ENCODE results near the gene RXRG. TPM values are rescaled to one million over a fixed set of nuclear protein-coding genes. Genes with fewer than 3 reads are reported as not detected.

The RXRG gene
- total and polyA plus RNA-seq, 12 donors, result 0.17 to 2.4 (median 1.0) TPM; not detected in 2

GRCh38 chr1:165389609-165390008 lies 55.3 kb downstream of the RXRG start:
- TF ChIP-seq POLR2A (IDR thresholded peaks at IDR 0.05) (no peak), CTCF (IDR thresholded peaks at IDR 0.05) (no peak)

DNA sequence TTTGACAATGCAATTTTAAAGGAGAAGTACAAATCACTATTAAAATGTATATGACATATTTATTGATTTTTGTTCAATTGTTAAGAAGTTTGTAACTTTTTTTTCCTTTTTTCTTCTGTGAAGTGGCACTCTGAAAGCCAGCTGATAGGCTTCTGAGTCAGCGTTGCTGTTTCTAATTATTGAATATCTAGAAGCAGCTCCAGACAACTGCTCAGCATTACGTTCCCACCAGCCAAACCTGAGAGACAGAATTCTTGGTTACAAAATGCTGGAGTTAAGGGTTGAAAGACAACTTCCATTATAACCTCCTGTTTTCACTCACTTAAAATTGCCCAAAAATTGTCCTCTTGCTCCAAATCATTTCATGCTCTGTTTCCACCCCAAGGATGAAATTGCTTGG lies 57.0 kb downstream of the RXRG start:
- H3K27me3 ChIP-seq, result peaks cover 9% of the 10 kb centered on the region
- DNase-seq, result no peak
- no peak overlapping the region for H3K4me3 ChIP-seq
- H3K36me3 ChIP-seq (replicated peaks in 1 of 2), result no peaks in the 10 kb centered on the region
- intact Hi-C loops (cut with DNase I), result no loop called here
- no peak overlapping the region for H3K27ac ChIP-seq
- TF ChIP-seq POLR2A (IDR thresholded peaks at IDR 0.05) (no peak), CTCF (IDR thresholded peaks at IDR 0.05) (no peak)
- peaks cover 0 to under 1% of the 10 kb centered on the region in 2 donors for H3K4me1 ChIP-seq (replicated peaks in 1 of 2)
- H3K9me3 ChIP-seq (replicated peaks in 1 of 3), result no peaks in the 10 kb centered on the region
- 61 to 69% (median 66%) methylated on average over 2 of the region's 2 CpGs for WGBS, 4 donors

More at GRCh38 chr1:165389609-165390008, 55.3 kb downstream of the RXRG start:
- 65 to 78% (median 74%) methylated on average over 2 of the region's 2 CpGs for WGBS, 4 donors
- Histone ChIP-seq H3K27ac (no peak overlapping the region), H3K36me3 (replicated peaks in 1 of 2) (no peaks in the 10 kb centered on the region), H3K27me3 (peaks cover 9% of the 10 kb centered on the region), H3K9me3 (replicated peaks in 1 of 3) (no peaks in the 10 kb centered on the region), H3K4me1 (replicated peaks in 1 of 2) (peaks cover 0 to 5% of the 10 kb centered on the region in 2 donors), H3K4me3 (no peak overlapping the region)
- intact Hi-C loops (cut with DNase I), result loop anchor here (10.0 kb wide), 1 partner anchor 525 kb away; no protein-coding TSS in a partner anchor
- no peak for DNase-seq

DNA sequence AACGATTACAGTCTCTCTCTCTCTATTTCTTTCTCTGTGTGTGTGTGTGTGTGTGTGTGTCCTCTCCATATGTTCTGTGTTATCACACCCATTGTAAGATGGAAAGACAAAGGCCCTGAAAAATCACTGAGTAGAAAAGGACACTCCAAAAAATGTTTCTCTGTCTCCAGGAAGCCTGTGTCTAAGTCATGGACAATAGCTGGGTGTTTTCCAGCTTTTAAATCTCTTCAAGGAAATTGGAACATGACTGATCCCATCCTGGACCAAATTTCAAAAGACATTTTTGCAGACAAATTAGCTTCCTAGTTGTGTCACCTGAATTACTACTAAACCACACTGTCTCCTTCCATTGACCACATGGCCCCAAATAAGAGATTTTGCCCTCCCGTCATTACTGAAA lies 57.4 kb downstream of the RXRG start:
- Histone ChIP-seq H3K9me3 (replicated peaks in 1 of 3) (no peaks in the 10 kb centered on the region), H3K4me3 (no peak overlapping the region), H3K4me1 (replicated peaks in 1 of 2) (no peaks in the 10 kb centered on the region), H3K27me3 (peaks cover 9% of the 10 kb centered on the region), H3K36me3 (replicated peaks in 1 of 2) (no peaks in the 10 kb centered on the region), H3K27ac (no peak overlapping the region)
- 69 to 78% (median 73%) methylated on average over 2 of the region's 2 CpGs for WGBS, 4 donors
- TF ChIP-seq CTCF (IDR thresholded peaks at IDR 0.05) (no peak), POLR2A (IDR thresholded peaks at IDR 0.05) (no peak)
- intact Hi-C loops (cut with DNase I), result no loop called here
- DNase-seq, result no peak

DNA sequence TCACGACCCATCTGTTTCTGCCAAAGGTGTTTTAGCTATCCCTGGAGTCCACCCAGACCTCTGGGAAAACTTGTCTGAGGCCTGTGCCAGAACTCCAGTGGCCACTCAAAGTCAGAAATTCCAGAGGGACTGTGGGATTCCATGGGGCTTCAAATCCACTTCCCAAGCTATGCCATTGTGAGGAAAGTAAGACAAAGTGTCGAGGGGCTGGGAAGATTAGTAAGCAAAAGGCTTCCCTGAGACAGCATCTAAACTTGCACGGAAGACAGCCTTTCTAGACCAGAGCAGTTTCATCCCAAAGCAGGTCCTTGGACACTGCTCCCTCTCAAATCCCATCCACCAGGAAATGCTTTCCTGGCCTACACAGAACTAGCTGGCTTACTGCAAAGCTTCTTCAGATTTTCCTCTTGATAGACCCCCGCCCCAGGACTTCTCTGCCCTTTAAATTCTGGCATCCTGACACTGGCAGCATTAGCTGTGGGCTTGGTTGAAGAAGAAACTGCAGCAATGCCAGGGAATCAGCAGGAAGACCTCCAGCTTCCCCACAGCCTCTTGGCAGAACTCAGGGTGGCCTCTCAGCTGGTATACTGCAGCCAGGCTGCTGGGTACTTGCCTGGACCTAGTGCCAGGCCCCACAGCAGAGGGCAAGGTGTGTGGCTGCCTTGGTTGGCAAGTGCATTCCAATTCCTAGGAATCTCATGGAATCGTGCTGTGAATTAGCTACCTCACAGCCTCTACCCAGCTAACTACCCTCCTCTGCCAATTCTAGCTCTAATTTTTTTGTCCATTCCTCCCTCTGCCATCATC lies 61.1 kb downstream of the RXRG start:
- Histone ChIP-seq H3K27me3 (no peaks in the 10 kb centered on the region), H3K4me1 (replicated peaks in 1 of 2) (no peaks in the 10 kb centered on the region), H3K36me3 (replicated peaks in 1 of 2) (no peaks in the 10 kb centered on the region), H3K27ac (no peak overlapping the region), H3K4me3 (no peak overlapping the region), H3K9me3 (replicated peaks in 1 of 3) (no peaks in the 10 kb centered on the region)
- 61 to 80% (median 72%) methylated on average over 5 of the region's 5 CpGs for WGBS, 4 donors
- DNase-seq, result no peak
- TF ChIP-seq CTCF (IDR thresholded peaks at IDR 0.05), result no peak
- TF ChIP-seq POLR2A (IDR thresholded peaks at IDR 0.05), result no peak
- intact Hi-C loops (cut with DNase I), result no loop called here

Measured in adrenal gland (tissue), 12 donors.